Neutrophil (primary cell): Measurements from ENCODE around the gene ZFAND3.

ENCODE experiments used
- H3K27ac ChIP-seq: fragments of 200-600 bp; sonication (generic); 2 replicates; pipeline ENCODE4 v1.5.1; 2016; ENCODE audit warnings: mild to moderate bottlenecking, moderate library complexity
- H3K27me3 ChIP-seq: fragments of 200-600 bp; sonication (generic); 2 replicates; pipeline ENCODE4 v1.6.0; 2016; ENCODE audit warnings: mild to moderate bottlenecking
- H3K36me3 ChIP-seq: fragments of 200-600 bp; sonication (generic); 2 replicates; pipeline ENCODE4 v1.5.1; 2017
- H3K4me1 ChIP-seq, 2 experiments: fragments of 200-600 bp in 1 of 2; sonication (generic) in 1 of 2; 1 replicate in 1 of 2; 2 replicates in 1 of 2; pipeline versions ENCODE4 v1.5.1 to v1.6.1; 2013 to 2016; ENCODE audit warnings: low read depth in 1 of 2, low read length in 1 of 2, mild to moderate bottlenecking in 1 of 2, moderate library complexity in 1 of 2; ENCODE audit not compliant: control insufficient read depth in 1 of 2, insufficient read depth in 1 of 2
- H3K4me3 ChIP-seq, 2 experiments: fragments of 200-600 bp in 1 of 2; sonication (generic) in 1 of 2; 1 replicate in 1 of 2; 2 replicates in 1 of 2; pipeline ENCODE4 v1.5.1; 2013 to 2016; ENCODE audit warnings: low read depth in 1 of 2, low read length in 1 of 2, mild to moderate bottlenecking in 1 of 2, moderate library complexity in 1 of 2
- H3K9me3 ChIP-seq: fragments of 200-600 bp; sonication (generic); 2 replicates; pipeline ENCODE4 v1.5.1; 2016
- CTCF ChIP-seq: fragments of 200-600 bp; sonication (generic); IDR thresholded peaks from 2 replicates; pipeline ENCODE4 v1.5.1; 2016; ENCODE audit warnings: antibody characterized with exemption

ZFAND3 gene

GRCh38 chr6:38051819-38052434 lies 232.4 kb downstream of the ZFAND3 start:
- H3K4me3 ChIP-seq: no peak overlapping the region
- H3K4me1 ChIP-seq: no peaks in the 10 kb centered on the region
- no peaks in the 10 kb centered on the region for H3K36me3 ChIP-seq
- no peak overlapping the region for H3K27ac ChIP-seq
- TF ChIP-seq CTCF: no peak
- H3K27me3 ChIP-seq: no peaks in the 10 kb centered on the region
- no peaks in the 10 kb centered on the region for H3K9me3 ChIP-seq

- Histone ChIP-seq H3K36me3 (no peaks in the 10 kb centered on the region), H3K27ac (no peak overlapping the region), H3K27me3 (no peaks in the 10 kb centered on the region), H3K9me3 (no peaks in the 10 kb centered on the region), H3K4me3 (no peak overlapping the region), H3K4me1 (no peaks in the 10 kb centered on the region)
- no peak for TF ChIP-seq CTCF
Measured at GRCh38 chr6:38054527-38055202, 235.1 kb downstream of the ZFAND3 start.

GRCh38 chr6:38055203-38055589 lies 235.7 kb downstream of the ZFAND3 start:
- Histone ChIP-seq H3K27ac (no peak overlapping the region), H3K9me3 (no peaks in the 10 kb centered on the region)

GRCh38 chr6:38056361-38056760 lies 236.8 kb downstream of the ZFAND3 start:
- no peaks in the 10 kb centered on the region for H3K36me3 ChIP-seq
- no peak overlapping the region for H3K27ac ChIP-seq
- no peaks in the 10 kb centered on the region for H3K9me3 ChIP-seq
- H3K4me1 ChIP-seq: no peaks in the 10 kb centered on the region
- TF ChIP-seq CTCF: no peak
- H3K27me3 ChIP-seq: no peaks in the 10 kb centered on the region
- H3K4me3 ChIP-seq: no peak overlapping the region

More at GRCh38 chr6:38055203-38055589, 235.7 kb downstream of the ZFAND3 start:
- H3K27me3 ChIP-seq: no peaks in the 10 kb centered on the region
- H3K4me3 ChIP-seq: no peak overlapping the region
- H3K36me3 ChIP-seq: no peaks in the 10 kb centered on the region
- no peak for TF ChIP-seq CTCF
- H3K4me1 ChIP-seq: no peaks in the 10 kb centered on the region

- TF ChIP-seq CTCF: no peak
Measured at GRCh38 chr6:38057994-38058393, 238.5 kb downstream of the ZFAND3 start.

More at GRCh38 chr6:38057994-38058393, 238.5 kb downstream of the ZFAND3 start:
- no peaks in the 10 kb centered on the region for H3K9me3 ChIP-seq
- H3K4me3 ChIP-seq: no peak overlapping the region
- peaks cover 16% of the 10 kb centered on the region for H3K36me3 ChIP-seq
- H3K4me1 ChIP-seq: no peaks in the 10 kb centered on the region
- no peaks in the 10 kb centered on the region for H3K27me3 ChIP-seq
- H3K27ac ChIP-seq: no peak overlapping the region
